UCSD-AML1 (cell line): Measurements from ENCODE around the gene HSP90AB1.
A peak's percentile ranks its signal among the peaks of the same experiment; 100 is the strongest.

Experiments
- DNase-seq: peaks from one replicate; lab custom pipeline; 2025; ENCODE audit not compliant: unreplicated experiment; lab: John Stamatoyannopoulos, UW

Gene HSP90AB1

GRCh38 chr6:44266347-44266746 lies 19.4 kb downstream of the HSP90AB1 start:
- no peak for DNase-seq

DNA sequence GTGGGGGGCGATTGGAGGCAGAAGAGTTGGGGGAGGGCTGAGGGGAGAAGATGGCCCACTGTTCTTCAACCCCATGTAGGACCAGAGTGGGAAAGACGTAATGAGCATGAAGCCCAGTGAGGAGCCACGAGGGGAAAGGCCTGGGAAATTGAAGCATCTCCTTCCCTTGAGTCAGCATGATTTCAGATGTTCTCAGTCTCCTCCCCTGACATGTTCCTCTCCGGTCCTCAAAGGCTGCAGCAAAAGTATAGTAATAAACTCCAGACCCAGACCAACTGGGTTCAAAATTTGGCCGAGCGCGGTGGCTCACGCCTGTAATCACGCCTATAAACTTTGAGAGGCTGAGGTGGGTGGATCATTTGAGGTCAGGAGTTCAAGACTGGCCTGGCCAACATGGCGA lies 20.4 kb downstream of the HSP90AB1 start:
- no peak for DNase-seq

DNA sequence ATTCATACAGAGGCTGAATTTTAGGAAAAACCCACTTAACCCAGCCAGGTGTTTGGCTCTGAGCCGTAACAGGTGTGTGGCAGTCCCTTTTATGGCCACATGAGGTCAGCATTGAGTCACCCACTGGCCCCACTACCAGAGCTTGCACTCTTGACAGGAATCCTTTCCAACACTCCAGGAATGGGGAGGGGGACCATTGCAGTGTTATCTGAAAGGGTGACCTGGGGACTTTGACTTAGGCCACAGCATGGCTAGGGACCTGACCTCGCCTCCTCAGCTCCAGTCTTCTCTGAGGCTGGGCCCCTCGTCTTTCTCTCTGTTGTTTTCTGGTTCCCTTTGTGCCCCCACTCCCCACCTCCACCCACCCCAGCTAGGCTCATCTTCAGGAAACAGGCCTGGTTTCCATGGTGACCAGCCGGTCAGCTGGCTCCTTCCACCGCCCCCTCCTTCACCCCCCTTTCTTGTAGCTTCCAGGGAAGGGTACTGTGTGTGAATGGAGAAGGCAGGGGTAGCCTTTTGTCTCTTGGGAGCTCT lies 21.3 kb downstream of the HSP90AB1 start:
- DNase-seq: peak; percentile 45

- no peak for DNase-seq
These were observed 22.4 kb downstream of the HSP90AB1 start for GRCh38 chr6:44269178-44269920.

DNA sequence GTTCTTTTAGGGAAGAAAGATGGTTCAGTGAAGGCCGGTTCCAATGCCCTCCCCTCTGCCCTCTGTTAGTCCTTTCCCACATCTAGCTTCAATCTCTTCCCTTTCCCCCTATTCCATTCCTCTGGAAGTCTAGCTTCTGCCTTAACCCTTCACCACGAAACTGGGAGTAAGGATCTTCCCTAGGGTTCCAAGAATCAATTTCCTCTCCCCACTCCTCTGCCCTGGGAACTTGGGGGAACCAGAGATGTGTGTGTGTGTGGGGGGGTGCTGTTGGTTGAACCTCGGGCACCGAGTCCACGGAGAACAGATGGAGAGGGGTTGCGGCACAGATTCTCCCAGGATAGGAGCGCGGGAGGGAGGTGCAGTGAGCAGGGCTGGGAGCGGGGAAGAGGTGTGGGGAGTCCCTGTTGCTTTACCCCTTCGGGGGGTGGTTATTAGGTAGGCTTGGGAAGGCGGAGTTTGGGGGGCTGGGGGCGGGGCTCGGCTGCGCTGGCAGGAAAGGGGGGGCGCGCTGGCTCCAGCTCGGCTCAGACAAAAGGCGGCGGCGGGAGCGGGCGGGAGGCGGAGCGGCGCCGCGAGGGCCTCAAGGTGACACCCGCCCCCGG lies 23.1 kb downstream of the HSP90AB1 start, which contains the start of gene TMEM151B:
Gene TMEM151B, plus strand, starts transcription at position 530 of the 605 bp plus-strand sequence. CDS start 293 bp downstream, outside the sequence.
- no peak for DNase-seq

DNA sequence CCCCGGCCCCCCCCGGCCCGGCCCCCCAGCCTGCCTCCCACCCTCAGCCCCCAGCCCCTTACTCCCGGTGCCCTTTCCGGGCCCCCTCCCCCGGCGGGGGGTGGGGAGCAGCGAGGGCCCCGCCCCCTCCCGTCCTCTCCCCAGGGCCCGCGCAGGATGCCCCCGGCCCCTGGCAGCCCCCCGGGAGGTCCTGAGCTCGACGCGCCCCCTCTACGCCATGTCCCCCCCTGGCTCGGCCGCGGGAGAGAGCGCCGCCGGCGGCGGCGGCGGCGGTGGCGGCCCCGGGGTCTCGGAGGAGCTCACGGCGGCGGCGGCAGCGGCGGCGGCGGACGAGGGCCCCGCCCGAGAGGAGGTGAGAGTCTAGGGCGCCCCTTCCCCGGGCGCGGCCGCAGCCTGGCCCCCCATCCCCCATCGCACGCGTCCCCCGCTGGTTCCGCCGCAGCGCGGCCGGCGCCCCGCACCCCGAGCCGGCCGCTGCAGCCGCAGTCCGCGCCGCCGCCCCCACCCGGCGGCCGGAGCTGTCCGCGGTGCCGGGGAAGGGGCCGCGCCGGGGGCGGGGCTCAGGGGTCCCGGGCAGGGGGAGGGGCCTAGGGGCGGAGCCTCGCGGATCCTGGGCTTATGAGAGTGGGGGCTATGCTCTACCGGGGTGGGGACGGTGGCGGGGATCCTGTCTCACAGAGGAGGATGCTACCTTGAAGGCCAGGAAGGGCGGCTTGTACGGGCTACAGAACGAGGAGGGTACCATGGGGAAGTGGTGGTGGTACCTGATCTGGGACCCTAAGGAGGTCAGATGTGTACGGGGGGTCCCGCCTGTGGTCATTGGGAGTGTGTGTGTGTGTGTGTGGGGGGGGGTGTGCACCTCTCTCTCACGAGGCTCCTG lies 23.9 kb downstream of the HSP90AB1 start:
- DNase-seq: no peak

DNA sequence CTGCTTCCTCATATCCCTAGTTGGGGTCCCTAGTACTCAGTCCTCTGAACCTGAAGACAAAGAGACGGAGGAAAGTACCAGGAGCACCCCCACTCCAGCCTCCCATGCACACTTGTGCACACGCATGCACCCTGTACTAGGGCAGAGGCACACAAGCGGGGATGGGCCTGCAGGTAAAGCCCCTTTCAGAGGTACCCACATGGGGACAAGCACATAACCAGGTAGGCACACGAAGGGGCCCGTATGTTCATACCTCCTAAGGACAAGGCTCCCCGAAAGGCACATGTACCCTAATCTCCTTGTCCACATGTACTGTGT lies 24.5 kb downstream of the HSP90AB1 start:
- DNase-seq: no peak

GRCh38 chr6:44271914-44272313 lies 25.0 kb downstream of the HSP90AB1 start:
- no peak for DNase-seq

DNA sequence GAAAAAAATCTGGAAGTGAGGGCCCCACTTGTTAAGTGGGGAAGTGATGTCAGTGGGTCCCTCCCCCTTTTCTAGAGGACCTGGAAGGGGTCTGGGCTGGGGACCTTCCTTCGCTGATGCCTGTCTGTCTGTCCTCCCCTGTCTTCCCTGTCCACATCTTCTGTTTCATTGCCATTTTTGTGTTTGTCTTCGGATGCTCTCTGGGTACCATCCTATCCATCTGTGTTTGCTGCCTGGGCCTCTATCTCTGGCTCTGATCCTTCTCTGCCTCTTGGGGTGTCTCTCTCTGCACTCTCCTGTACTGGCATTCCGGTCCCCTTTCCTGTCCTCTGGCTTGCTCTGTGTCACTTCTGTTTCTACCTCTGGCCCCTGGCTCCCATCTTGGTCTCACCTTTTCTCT lies 25.6 kb downstream of the HSP90AB1 start:
- no peak for DNase-seq

DNA sequence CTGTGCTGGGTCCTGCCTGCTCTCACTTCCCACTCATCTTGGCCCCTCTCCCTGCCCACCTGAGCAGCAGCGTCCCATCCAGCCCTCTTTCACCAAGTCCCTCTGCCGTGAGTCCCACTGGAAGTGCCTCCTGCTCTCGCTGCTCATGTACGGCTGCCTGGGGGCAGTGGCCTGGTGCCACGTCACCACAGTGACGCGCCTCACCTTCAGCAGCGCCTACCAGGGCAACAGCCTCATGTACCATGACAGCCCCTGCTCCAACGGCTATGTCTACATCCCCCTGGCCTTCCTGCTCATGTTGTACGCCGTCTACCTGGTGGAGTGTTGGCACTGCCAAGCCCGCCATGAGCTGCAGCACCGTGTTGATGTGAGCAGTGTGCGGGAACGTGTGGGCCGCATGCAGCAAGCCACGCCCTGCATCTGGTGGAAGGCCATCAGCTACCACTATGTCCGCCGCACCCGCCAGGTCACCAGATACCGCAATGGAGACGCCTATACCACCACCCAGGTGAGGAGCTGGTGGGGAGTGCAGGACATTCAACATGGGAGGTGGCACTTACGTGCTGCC lies 26.2 kb downstream of the HSP90AB1 start:
- no peak for DNase-seq

DNA sequence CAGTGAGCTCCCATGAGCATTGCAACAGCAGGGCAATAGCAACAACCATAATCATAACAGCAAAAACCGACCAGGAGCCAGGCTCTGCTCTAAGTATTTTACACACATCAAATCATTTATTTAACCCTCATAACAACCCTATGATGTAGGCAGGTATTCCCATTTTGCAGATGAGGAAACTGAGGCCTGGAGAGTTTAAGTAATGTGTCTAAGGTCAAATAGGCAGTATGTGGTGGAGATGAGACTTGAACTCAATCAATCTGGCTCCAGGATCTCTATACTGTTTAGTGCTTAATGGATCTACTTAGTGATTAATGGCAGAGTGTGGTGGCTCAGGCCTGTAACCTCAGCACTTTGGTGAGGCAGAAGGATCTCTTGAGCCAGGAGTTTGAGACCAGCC lies 26.7 kb downstream of the HSP90AB1 start:
- DNase-seq: no peak

DNA sequence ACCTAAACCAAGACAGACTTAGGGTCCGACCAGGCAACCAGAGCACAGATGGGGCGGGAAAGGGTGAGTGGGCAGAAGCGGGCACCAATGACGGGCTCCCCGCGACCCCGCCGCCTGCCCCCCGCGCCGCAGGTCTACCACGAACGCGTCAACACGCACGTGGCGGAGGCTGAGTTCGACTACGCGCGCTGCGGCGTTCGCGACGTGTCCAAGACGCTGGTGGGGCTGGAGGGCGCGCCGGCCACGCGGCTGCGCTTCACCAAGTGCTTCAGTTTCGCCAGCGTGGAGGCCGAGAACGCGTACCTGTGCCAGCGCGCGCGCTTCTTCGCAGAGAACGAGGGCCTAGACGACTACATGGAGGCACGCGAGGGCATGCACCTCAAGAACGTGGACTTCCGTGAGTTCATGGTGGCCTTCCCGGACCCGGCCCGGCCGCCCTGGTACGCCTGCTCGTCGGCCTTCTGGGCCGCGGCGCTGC lies 28.4 kb downstream of the HSP90AB1 start:
- DNase-seq: no peak

DNA sequence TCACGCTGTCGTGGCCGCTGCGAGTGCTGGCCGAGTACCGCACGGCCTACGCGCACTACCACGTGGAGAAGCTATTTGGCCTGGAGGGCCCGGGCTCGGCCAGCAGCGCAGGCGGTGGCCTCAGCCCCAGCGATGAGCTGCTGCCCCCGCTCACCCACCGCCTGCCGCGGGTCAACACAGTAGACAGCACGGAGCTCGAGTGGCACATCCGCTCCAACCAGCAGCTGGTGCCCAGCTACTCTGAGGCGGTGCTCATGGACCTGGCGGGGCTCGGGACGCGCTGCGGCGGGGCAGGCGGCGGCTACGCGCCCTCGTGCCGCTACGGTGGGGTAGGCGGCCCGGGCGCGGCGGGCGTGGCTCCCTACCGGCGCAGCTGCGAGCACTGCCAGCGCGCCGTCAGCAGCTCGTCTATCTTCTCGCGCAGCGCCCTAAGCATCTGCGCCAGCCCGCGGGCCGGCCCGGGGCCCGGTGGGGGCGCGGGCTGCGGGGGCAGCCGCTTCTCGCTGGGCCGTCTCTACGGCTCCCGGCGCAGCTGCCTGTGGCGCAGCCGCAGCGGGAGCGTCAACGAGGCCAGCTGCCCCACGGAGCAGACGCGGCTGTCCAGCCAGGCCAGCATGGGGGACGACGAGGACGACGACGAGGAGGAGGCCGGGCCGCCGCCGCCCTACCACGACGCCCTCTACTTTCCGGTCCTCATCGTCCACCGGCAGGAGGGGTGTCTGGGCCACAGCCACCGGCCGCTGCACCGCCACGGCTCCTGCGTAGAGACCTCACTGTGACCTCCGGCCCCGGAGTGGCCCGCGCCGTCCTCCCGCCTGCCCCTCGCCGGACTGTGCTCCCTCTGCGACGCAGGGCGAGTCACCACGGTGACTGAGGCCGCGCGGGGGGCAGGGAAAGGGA lies 29.1 kb downstream of the HSP90AB1 start:
- no peak for DNase-seq

- no peak for DNase-seq
These were observed 30.1 kb downstream of the HSP90AB1 start for GRCh38 chr6:44276667-44277640.

DNA sequence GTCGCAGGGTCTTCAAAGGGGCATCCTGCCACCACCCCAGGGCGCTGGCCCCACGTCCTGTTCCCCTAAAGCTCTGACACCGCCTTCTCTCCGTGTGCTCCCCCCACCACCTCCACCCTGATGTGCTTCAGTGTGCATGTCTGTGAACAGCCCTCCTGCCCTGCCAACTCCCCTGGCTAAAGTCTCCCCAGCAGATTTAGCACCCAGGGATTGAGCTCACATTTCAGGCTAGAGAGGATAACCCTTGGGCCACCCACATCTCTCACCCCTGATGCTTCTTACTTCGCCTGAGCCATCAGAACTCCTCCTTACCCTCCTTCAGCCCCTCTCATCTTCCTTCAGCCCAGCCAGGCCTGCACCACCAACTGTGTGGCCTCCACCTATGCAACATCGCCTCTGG lies 30.9 kb downstream of the HSP90AB1 start:
- no peak for DNase-seq

DNA sequence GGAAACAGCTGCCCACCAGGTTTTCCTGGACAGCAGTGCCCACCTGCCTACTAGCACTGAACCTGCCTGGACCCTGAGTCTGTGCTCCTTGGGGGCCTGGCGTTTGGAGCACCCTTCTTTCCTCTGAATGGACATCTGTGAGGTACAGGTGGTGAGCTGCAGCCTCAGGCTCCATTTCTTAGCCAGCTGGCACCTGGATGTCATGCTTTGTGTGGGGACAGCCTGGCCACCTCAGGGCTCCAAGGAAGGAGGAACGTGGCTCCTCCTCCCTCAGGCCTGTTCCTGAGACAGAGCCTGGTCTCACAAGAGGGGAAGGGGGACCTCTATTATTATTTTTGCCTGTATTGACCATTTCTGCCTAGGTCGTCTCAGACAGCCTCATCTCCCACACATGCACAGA lies 31.4 kb downstream of the HSP90AB1 start:
- no peak for DNase-seq

DNA sequence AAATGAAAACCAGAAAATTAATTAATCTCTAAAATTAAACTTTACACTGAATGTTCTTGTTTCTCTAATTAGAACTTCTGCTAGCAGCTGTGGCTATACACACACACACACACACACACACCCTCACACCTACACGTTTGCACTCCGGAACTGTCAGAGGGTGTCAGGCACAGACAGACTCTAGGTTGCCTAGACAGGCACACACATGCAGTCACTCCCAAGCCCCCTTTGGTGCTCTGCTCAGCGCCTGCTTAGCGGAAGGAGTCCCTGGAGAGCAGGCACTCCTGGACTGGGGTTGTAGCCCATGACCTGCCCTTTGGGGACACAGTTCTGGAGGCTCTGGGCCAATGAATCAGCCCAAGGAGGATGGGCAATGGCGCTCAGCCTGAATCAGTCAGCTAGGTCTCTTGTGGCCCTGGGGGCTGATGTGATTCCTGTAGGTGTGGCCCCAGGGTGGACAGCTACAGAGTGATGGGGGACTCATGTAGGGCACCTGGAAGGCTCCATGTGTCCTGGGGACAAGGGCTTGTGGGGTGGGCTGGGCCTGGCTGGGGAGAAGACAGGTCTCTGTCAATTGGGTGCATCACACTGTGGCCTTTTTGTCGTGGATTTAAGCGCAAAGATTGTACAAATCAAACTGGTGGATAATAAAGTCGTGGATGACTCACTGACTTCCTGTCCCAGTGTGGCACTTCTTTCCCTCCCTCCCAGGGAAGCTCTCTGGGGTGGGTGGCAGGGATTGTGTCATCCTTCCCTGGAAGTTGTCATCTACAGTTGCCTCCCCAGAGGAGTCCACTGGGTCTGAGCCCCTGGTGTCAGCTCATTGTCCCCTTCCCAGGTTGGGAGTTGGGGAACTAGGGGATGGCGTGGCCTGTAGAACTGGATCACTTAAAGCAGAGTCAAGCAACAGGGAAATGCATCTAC lies 32.1 kb downstream of the HSP90AB1 start:
- no peak for DNase-seq

- DNase-seq: no peak
These were observed 37.2 kb downstream of the HSP90AB1 start for GRCh38 chr6:44284121-44284520.
